ENCODE data around the gene ZNF280A. TPM values are rescaled to one million over a fixed set of nuclear protein-coding genes. Genes with fewer than 3 reads are reported as not detected.
A peak's percentile ranks its signal among the peaks of the same experiment; 100 is the strongest.

ZNF280A gene
- total RNA-seq, 2 experiments from 2014 or later, result not detected

DNA sequence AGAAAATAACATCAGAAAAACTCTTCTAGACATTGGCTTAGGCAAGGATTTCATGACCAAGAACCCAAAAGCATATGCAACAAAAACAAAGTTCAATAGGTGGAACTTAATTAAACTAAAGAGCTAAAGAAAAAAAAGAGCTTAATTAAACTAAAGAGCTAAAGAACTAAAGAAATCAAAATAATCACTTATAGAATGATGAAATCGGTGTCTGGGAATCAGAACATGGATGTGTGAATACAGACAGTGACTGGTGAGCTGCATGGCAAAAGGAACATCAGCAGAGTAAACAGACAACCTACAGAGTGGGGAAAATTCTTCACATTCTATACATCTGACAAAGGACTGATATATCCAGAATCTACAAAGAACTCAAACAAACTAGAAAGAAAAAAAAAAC lies 53.0 kb downstream of the ZNF280A start:
- Mint-ChIP-seq H3K4me1 (no peaks in the 10 kb centered on the region), H3K4me3 (no peak overlapping the region), H3K27me3 (peaks cover 39% of the 10 kb centered on the region), H3K27ac (no peak overlapping the region), H3K9me3 (ENCODE audit: low read depth) (peaks cover 3% of the 10 kb centered on the region), H3K36me3 (no peaks in the 10 kb centered on the region)
- ATAC-seq (no peak), DNase-seq (no peak)
- CTCF ChIA-PET, result no interaction called here

DNA sequence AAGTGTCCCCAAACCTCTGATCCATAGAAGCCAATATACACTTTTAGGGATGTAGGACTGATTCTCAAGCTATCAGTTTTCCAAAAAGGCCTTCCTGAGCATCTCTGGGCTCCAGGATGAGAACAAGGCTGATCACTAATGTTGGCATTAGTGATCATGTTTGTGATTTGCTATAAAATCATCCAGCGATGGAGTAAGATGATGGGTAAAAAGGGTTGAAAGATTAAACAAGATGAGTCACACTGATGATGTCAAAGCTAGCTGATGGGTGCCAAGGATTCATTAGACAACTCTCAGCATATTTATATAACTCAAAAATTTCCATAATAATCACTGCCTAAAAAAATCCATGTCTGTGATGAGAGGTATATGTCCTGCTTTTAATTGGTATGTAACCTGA lies 54.3 kb downstream of the ZNF280A start:
- Mint-ChIP-seq H3K27me3 (peaks cover 44% of the 10 kb centered on the region), H3K36me3 (no peaks in the 10 kb centered on the region), H3K4me1 (no peaks in the 10 kb centered on the region), H3K9me3 (ENCODE audit: low read depth) (peaks cover 3% of the 10 kb centered on the region), H3K27ac (no peak overlapping the region), H3K4me3 (no peak overlapping the region)
- ATAC-seq (no peak), DNase-seq (no peak)
- CTCF ChIA-PET, result interaction anchor here (1.0 to 1.4 kb wide), 3 partner anchors 9 to 111 kb away, joined by 4 read pairs; no protein-coding TSS in a partner anchor

GRCh38 chr22:22465094-22465602 lies 54.9 kb downstream of the ZNF280A start:
- peaks cover 46% of the 10 kb centered on the region for H3K27me3 Mint-ChIP-seq
- CTCF ChIA-PET, result interaction anchor here (1.0 to 2.3 kb wide), 4 partner anchors 10 to 121 kb away, joined by 4 to 8 read pairs (median 4); no protein-coding TSS in a partner anchor
- no peak overlapping the region for H3K4me3 Mint-ChIP-seq
- no peaks in the 10 kb centered on the region for H3K4me1 Mint-ChIP-seq
- H3K27ac Mint-ChIP-seq, result no peak overlapping the region
- DNase-seq (no peak), ATAC-seq (no peak)
- H3K36me3 Mint-ChIP-seq, result no peaks in the 10 kb centered on the region
- H3K9me3 Mint-ChIP-seq (ENCODE audit: low read depth), result peaks cover 3% of the 10 kb centered on the region

- Mint-ChIP-seq H3K4me1 (no peaks in the 10 kb centered on the region), H3K9me3 (ENCODE audit: low read depth) (peaks cover 8% of the 10 kb centered on the region), H3K4me3 (no peak overlapping the region), H3K27me3 (peaks cover 46% of the 10 kb centered on the region), H3K27ac (no peak overlapping the region), H3K36me3 (no peaks in the 10 kb centered on the region)
- no peak for ATAC-seq
- DNase-seq, result no peak
- CTCF ChIA-PET, result interaction anchor here (0.8 to 2.3 kb wide), 14 partner anchors 8 to 285 kb away, joined by 3 to 8 read pairs (median 4); partner anchors contain the start of gene ZNF280A
These were observed 55.5 kb downstream of the ZNF280A start for GRCh38 chr22:22464541-22465054.

- H3K27me3 Mint-ChIP-seq, result peaks cover 43% of the 10 kb centered on the region
These were observed 56.1 kb downstream of the ZNF280A start for GRCh38 chr22:22463855-22464540.

More at GRCh38 chr22:22463855-22464540, 56.1 kb downstream of the ZNF280A start:
- no peaks in the 10 kb centered on the region for H3K4me1 Mint-ChIP-seq
- no peak overlapping the region for H3K27ac Mint-ChIP-seq
- H3K36me3 Mint-ChIP-seq, result peaks cover under 1% of the 10 kb centered on the region
- peaks cover 9% of the 10 kb centered on the region for H3K9me3 Mint-ChIP-seq (ENCODE audit: low read depth)
- no peak overlapping the region for H3K4me3 Mint-ChIP-seq
- peak; percentile 66 for DNase-seq
- peak; percentile 47 for ATAC-seq
- CTCF ChIA-PET, result interaction anchor here (0.8 to 2.3 kb wide), 16 partner anchors 8 to 286 kb away, joined by 3 to 8 read pairs (median 3); partner anchors contain the start of gene ZNF280A

Other genes with a start within 250 kb of the ZNF280A start
- gene ZNF280B, start 11.5 kb downstream of the ZNF280A start, total RNA-seq, result 1 to 10 TPM; 2.4 to 2.7 TPM
- not detected for gene PRAME, start 39.0 kb upstream of the ZNF280A start, total RNA-seq
- gene GGTLC2, start 124.3 kb upstream of the ZNF280A start, total RNA-seq, result not detected

Data from activated CD8-positive, alpha-beta memory T cell treated with anti-CD3 and anti-CD28 coated beads, Interleukin-2, amount 10 ng/mL, durations not matched to agents 7 days and 5 days (primary cell).